HG02973 (cell line): ENCODE data around the gene LSM7.
"Not testable (repeated sequence)": the region's sequence is repeated elsewhere in the genome, so short reads cannot be mapped to it uniquely, and the experiment has no call there.

Experiments used
- ATAC-seq: cut with Tn5 transposase; IDR thresholded peaks from one replicate; pipeline ENCODE4 v1.9.1; 2021; ENCODE audit warnings: moderate library complexity; ENCODE audit not compliant: unreplicated experiment

The LSM7 gene

DNA sequence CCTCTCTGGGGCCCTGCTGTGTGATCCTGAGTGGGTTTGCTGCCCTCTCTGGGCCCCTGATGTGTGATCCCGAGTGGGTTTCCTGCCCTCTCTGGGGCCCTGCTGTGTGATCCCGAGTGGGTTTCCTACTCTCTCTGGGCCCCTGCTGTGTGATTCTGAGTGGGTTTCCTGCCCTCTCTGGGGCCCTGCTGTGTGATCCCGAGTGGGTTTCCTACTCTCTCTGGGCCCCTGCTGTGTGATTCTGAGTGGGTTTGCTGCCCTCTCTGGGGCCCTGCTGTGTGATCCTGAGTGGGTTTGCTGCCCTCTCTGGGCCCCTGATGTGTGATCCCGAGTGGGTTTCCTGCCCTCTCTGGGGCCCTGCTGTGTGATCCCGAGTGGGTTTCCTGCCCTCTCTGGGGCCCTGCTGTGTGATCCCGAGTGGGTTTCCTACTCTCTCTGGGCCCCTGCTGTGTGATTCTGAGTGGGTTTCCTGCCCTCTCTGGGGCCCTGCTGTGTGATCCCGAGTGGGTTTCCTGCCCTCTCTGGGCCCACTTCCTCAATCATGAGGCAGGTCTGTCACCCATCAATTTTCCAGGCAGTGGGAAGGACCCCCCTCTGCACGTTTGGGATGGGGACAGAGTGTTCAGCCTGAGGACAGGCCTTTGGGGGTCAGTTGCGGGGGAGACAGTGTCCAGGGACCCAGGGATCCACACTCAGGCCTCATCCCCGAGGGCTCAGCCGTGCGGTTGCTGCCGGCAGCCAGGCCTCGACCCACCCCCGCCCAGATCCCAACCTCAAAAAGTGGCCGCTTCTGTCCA is 46.9 kb downstream of the LSM7 start:
- not testable (repeated sequence) for ATAC-seq

DNA sequence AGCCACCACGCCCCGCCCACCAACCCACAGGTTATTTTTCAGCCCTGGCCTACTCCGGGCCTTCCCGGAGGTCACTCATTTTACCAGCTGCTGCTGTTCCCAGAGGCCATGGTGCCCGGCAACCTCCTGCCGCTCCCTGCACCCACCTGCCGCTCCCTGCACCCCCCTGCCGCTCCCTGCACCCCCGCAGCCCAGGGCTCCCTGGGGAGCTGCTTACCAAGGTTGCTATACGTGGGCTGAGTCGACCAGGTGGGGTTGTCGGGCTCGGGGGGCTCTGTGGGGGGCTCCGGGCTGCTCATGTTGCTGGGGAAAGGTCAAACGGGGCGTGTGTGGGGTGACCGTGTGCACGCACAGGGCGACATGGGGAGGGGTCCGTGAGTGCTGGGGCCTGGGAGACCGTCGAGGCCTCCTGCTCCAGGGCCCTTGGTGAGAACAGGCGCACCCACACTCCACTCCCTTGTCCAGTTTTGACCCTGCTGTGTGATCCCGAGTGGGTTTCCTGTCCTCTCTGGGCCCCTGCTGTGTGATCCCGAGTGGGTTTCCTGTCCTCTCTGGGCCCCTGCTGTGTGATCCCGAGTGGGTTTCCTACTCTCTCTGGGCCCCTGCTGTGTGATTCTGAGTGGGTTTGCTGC is 47.6 kb downstream of the LSM7 start:
- no peak for ATAC-seq

DNA sequence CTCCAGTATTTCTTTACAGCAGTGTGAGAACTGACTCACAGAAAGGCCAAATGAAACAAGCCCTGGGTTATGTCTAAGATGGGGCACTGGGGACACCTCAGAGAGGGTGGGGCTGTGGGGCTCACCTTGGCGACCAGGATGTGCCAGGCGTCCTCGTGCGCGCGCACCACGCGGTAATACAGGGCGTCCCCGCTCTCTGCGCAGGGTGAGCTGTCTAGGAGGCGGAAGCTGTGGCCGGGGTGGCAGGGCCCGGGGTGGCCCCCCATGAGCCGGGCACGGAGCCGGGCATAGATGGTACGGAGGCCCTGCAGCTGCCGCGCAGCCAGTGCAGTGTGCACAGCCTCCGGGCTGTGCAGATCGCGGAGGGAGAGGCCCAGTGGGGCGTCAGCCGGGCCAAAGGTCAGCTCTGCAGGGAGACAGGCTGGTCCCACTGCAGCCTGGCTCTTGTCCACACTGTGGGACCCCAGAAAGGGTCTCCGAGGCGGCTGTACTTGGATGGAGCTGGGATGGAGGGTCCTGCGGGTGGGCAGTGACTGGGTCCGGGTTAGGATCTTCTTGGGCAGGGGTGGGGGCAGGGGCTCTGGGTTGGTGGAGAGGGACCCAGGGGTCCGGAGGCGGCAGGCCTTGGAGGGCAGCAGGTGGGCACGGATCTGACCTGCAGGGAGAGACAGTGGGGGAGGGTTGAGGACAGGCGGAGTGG is 49.8 kb downstream of the LSM7 start:
- no peak for ATAC-seq

DNA sequence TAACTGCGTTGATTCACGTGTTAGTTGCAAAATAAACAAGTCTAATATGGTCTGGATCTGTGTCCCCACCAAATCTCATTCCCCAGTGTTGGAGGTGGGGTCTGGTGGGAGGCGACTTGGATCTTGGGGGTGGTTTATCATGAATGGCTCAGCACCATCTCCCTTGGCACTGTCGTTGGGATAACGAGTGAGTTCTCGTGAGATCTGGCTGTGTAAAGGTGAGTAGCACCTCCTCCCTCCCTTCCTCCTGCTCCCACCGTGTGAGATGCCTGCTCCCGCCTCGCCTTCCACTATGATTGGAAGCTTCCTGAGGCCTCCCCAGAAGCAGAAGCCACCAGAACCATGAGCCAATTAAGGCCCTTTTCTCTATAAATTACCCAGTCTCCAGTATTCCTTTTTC is 51.2 kb downstream of the LSM7 start:
- no peak for ATAC-seq

DNA sequence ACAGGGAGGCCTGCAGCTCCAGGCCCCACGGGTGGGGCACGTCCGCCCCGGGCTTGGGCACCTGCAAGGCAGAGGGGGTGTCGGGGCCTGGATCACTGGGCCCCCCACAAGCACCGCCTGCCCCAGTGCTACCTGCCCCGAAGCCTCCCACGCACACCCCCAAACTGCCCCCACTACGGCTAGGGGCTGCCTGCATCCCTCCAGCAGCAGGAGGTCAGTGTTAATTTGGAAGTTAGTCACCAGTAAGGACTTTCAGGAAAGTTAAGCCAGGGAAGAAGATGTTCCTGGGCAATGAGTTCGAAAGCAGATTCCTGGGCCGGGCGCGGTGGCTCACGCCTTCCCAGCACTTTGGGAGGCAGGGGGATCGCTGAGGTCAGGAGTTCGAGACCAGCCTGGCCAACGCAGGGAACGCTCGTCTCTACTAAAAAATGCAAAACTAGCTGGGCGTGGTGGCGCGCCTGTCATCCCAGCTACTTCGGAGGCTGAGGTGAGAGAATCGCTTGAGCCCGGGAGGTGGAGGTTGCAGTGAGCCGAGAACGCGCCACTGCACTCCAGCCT is 51.9 kb downstream of the LSM7 start:
- no peak for ATAC-seq

DNA sequence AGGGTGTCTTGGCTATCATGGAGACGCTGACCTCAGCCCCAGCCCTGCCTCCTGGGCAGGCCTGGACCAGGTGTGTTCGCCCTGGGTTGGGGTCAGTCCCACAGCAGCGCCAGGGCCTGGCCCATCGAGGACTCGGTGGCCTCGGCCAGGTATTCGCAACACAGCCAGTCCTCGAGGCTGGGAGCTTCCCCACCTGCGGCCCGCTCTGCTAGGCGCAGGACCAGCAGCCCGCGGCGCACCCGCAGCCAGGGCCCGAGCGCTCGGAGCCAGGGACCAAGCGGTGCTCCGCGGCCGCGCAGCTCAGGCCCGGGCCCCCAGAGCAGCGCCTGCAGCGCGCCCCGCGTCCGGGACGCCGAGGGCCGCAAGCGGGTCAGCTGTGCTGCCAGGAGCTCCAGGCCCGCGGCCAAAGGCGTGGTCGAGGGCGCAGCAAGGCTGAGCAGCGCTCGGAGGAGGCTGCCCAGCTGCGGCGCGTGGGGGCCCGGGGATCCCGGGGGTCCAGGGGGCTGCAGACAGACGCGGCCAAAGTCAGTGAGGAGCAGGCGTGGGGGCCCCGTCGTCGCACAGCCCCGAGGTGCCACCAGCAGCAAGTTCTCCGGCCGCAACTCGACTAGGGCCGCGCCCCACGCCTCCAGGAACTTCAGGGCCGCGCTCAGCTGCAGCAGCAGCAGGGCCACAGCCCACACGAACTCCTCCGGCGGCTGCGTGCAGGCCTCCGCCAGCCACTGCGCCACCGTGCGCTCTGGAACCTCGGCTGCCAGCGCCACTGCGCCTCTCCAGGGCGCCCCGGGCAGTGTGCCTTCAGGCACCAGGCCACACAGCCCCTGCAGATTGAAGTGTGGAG is 52.6 kb downstream of the LSM7 start:
- ATAC-seq, result no peak

DNA sequence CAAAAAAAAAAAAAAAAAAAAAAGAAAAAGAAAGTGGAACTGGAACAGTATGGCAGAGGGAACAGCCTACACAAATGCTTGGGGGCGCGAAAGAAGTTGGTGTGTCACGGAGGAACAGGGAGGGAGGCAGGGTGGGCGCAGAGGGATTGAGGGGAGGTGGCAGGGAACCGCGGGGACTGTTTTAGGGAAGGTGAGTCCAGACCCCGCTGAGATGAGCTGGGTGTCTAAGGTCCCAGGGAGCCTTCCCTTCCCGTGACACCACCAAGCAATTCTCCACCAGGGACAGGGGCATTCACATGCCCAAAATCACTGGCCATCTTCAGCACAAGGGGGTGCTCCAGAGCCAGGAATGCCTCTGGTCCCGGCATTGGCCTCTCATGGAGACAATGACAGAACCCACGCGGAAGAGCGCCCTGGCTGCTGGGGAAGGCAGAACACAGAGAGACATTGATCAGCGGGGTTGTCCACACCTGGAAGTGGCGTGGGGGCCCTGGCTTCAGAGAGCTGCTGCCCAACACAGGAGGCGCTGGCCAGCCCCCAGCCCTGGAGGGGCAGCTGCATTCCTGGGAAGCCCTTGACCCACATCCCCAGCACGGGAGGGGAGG is 53.4 kb downstream of the LSM7 start:
- ATAC-seq, result no peak

DNA sequence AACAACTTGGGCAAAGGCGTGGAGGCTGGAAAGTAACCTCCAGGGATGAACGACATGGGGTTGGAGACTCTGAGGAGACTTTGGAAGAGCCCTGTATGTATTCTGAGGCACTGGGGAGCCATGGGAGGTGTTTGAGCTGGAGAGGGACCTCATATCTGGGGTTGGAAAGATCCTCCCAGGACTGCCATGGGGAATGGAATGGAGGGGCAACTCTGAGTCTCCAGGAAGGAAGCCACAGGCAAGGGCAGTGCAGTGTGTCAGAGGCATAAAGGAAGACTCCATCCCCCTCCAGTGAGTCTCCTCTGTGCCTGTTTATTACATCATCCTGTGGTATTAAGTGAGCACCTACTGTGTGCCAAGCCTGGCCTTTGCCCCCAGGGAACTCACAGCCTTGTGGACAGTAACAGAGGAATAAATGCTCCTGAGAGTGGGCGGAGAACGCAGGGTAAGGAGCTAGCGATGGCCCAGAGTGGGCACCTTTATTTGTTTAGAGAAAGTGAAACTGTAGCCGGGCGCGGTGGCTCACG is 54.1 kb downstream of the LSM7 start:
- ATAC-seq, result no peak

DNA sequence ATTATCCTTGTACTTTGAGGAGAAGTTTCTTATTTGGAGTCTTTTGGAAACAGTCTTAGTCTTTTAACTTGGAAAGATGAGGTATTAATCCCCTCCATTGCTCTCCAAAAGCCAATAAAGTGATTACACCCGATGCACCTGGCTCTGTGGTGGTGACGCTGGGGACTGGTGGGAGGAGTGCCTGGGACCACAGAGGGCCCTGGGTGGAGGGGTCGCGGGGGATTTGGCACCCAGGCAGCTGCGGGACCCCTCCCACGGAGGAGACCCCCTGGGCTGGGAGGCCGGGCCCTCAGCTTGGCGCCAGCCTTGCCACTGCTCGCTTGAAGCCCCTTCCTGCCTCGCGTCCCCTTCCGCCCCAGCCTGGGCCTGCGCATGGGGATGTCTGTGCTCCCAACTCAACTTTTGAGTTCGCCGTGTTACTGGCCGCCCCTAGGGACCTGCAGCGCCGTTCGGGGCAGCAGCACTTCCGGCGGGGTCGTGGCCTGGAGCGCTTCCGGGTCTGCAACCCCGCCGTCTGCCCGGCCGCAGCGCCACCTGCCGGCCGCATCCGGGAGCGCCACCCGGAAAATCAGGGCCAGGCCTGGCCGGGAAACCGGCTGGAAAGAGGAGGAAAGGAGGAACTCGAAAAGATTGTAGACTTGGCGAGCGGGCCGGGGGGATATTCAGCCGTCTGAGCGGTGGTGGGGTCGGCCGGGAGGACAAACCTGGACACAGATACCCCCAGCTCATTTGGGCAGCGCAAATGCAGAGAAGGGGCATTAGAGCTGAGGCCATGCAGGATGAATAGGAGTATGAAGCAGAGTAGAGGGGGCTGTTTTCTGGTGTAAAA is 54.8 kb downstream of the LSM7 start:
- ATAC-seq, result peak; percentile 23
